Astrocyte (in vitro differentiated cells and primary cell): Measurements from ENCODE around the gene KCNMA1.

Experiments used
- CTCF ChIP-seq: IDR thresholded peaks from 2 replicates; pipeline ENCODE4 v1.5.1; 2011; ENCODE audit warnings: low read depth, mild to moderate bottlenecking, inconsistent platforms, low read length, moderate library complexity; ENCODE audit not compliant: insufficient read depth
- EZH2 ChIP-seq: IDR thresholded peaks from 2 replicates; pipeline ENCODE4 v1.6.1; 2012; ENCODE audit warnings: mild to moderate bottlenecking, low read length, inconsistent platforms; ENCODE audit not compliant: insufficient read depth

- no peak for TF ChIP-seq CTCF
- no peak for TF ChIP-seq EZH2
Measured at GRCh38 chr10:77236029-77236428, 401.6 kb downstream of the KCNMA1 start.
